Inferior parietal cortex (tissue), 1 donor: ENCODE data around the gene SLCO2A1.

Experiments
- DNase-seq: peaks from one replicate; pipeline ENCODE4 v3.0.0-alpha.2; 2016; ENCODE audit errors: extremely low spot score

SLCO2A1 gene

DNA sequence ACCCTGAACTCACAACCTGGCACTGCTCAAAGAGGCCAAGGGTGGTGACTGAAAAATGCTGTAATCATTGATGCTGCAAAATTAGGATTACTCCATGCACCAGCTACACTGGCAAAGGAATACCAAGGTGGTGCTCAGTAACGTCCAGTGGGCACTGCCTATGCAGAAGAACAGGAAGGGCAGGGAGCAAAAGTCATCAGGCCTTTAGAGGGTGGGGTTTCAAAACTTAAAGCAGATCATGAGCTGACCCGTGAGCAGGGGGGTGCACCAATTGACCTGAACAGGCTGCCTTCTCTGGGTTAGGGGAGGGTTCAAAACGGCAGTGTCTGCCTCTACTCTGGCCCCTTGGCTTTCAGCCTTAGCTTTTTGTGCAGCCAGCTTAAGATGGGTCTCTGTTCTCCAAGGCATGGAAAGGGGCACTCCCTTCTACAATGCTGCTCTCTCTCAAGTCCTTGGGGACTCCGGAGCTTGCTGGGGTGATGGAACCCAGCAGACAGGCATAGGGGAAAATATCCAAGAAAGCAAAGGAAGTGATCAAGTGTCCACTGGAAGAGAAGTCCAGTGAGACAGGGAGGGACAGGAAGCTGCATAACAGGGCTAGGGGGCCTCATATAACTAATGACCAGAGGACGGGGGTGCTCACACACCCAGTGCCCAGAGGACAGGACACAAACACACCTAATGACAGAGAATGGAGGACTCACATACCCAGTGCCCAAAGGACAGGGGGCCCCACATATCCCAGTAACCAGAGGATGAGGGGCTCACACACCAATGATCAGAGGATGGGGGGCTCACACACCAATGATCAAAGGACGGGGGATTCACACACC lies 145.5 kb downstream of the SLCO2A1 start:
- no peak for DNase-seq

DNA sequence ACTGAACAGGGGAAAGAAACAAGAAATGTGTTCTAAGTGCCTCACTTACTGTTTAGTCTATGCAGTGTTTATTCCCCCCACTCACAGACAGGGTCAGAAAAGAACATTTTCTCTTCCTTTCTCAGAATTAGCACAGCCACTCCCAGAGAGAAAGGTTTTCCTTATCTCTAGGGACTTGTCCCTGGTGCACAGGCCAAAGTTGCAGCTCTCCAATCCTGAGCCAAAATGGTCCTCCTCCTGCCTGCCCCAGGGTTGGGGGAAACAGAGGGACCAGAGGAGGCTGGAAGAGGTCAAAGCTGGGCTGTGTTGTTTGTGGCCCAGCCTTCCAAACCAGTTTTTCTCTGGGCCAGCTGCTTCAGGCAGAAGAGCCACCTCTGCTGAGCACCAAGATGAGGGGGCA lies 146.1 kb downstream of the SLCO2A1 start:
- DNase-seq = no peak

DNA sequence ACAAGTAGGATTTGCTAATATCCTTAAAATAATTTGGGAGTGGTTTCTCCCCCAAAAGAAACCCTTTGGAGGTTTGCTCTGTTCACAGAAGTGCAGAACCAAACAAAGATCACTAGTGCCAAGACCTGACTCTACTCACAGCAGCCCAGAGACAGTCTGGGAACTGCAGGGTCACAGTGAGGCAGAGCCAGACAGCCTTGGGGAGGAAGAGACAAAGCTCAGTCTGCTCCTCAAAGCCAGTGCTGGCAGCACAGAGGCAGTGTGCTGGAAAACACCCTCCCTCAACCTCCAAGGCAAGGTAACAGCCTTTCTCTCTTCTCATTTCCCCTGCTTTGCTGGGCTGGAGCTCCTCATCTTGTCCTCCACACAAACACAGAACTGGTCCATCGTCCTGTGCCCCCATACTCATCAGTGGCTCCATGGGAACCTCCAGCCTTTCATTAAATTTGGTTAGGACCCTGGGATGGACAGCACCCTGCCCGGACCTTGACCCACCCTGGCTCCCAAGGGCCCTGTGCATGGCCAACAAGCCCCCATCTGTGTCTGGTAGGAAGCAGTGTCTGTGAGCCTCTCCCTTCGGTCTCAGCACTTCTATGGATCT lies 146.6 kb downstream of the SLCO2A1 start:
- no peak for DNase-seq

DNA sequence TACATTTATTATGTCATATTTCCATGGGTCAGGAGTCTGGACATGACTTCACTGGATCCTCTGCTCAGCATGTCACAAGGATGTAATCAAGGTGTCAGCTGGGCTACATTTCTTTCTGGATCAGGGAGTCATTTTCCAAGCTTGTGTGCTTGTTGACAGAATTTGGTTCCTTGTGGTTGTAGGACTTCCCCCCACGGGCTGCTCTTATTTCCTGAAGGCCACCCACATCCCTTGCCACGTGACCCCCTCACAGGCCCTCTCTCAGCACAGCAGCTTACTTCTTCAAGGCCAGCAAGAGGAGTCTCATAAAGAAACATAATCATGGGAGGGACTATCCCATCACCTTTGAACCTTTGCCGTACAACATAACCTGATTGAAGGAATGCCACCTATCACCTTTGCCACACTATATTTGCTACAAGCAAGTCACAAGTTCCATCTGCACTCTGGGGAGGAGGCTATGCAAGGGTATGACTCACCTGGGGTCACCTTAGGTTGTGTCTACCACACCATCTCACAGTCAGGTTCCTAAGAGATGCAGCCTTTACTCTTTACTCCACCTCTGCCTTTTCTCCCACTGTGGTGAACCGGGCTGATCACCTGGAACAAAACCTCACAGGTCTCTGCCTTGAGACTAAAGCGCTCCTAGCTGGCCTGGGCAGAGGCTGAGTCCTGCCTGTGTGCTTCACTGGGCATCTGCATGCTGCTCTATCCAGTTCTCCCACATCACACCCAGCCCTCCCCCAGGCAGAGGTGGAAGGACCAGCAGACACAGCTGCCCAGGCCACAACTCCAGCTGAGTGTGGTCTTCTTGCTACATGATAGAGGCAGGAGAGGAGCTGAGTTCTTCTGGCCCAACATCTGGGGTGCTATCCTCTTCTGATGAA lies 147.5 kb downstream of the SLCO2A1 start:
- no peak for DNase-seq

DNA sequence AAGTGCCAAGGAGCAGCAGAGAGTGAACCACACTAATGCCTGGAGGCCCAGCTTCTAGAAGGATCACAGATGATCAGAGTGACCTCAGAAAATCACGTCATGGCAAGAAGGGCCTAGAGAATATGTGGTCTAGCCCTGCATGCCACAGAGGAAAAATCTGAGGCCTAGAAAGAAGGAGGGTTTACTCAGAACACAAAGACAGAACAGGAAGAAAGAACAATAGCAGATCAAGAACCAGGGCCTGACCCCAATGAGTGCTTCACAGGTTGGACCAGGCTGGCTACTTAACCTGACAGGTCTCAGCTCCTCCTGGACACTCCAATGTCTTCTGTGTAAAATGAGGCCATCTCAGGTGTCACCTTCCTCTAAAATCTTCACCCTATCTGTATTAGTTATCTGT lies 148.2 kb downstream of the SLCO2A1 start:
- no peak for DNase-seq

DNA sequence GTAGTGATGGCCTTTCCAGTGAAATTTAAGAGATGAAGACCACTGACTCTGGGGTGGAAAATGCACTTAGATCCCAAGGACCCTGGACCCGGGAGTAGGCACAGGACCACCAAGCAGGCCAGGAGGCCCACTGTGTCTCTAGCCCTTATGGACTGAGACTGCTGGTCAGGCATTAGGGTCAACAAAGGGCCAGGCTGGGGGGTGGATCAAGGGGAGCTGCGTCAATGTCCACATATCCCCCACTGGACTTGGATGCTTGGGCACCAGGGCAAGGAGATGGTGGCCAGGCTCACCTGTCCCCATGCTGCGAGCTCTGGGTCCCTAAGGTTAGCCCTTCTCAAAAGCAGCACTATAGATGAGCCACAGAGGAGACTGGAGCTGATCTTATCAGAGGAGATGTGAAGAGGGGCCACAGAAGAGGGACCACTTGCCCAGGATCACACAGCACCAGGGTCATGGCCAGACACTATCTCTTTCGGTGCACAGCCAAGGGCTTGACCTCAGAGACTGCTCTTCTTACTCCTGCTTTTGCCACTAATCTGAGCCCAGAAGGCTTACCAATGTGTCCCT lies 148.8 kb downstream of the SLCO2A1 start:
- DNase-seq = no peak

DNA sequence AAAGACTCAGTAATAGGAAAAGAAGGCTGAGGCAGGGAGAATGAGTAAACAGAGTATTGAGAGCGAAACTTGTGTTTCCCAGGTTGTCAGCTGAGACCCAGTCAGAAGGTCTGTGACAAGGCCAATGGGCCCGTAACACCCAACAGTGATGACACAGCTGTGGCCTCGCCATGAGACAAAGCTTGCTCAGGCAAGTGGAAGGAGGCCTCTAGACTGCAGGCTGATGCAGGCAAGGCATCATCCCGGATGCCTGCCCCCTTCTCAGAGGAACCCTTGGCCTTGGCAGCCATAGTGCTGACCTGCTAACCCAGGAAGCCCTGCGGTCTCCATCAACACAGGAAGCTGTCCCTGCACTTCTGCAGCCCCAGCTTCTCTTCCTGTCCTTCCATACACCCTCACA lies 149.4 kb downstream of the SLCO2A1 start:
- no peak for DNase-seq

DNA sequence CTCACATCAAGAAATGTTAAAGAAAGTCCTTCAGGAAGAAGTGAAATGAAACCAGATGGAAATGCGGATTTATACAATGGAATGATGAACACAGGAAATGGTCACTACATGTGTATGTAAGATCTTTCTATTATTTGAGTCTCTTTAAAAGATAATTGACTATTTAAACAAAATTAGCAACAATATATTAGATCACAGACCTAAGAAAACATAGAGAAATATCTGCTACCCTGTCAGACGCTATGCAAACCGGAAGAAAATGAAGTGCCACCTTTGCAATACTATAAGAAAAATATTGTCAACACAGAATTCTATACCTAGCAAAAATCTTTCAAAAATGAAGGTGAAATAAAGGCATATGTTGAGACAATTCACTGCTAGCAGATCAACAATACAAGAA lies 151.2 kb downstream of the SLCO2A1 start:
- DNase-seq = no peak
